GM12801 (cell line): Measurements from ENCODE around the gene COL6A1.

ENCODE experiments used
- TF ChIP-seq, protein P1 (sequence below): IDR thresholded peaks from one replicate; pipeline ENCODE4 v1.5.1; 2011; ENCODE audit warnings: control low read depth; ENCODE audit not compliant: insufficient read length; ENCODE audit errors: extremely low read depth

COL6A1 gene

DNA sequence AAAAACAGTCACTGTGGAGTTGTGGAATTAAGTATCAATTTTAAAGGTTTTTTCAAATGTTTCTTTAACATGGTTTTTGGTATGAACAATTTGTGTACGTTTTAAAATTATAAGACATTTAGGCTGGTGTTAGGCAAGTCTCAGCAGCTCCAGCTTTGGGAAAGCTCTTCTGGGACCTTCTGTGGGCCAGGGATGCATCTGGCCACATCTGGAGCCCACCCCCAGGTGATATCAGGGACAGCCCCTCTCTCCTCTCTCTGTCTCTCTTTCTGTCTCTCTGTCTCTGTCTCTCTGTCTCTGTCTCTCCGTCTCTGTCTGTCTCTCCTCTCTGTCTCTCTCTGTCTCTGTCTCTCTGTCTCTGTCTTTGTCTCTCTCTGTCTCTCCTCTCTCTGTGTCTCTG lies 1.3 kb upstream of the COL6A1 start:
- TF ChIP-seq, protein P1, sequence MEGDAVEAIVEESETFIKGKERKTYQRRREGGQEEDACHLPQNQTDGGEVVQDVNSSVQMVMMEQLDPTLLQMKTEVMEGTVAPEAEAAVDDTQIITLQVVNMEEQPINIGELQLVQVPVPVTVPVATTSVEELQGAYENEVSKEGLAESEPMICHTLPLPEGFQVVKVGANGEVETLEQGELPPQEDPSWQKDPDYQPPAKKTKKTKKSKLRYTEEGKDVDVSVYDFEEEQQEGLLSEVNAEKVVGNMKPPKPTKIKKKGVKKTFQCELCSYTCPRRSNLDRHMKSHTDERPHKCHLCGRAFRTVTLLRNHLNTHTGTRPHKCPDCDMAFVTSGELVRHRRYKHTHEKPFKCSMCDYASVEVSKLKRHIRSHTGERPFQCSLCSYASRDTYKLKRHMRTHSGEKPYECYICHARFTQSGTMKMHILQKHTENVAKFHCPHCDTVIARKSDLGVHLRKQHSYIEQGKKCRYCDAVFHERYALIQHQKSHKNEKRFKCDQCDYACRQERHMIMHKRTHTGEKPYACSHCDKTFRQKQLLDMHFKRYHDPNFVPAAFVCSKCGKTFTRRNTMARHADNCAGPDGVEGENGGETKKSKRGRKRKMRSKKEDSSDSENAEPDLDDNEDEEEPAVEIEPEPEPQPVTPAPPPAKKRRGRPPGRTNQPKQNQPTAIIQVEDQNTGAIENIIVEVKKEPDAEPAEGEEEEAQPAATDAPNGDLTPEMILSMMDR = no peak

DNA sequence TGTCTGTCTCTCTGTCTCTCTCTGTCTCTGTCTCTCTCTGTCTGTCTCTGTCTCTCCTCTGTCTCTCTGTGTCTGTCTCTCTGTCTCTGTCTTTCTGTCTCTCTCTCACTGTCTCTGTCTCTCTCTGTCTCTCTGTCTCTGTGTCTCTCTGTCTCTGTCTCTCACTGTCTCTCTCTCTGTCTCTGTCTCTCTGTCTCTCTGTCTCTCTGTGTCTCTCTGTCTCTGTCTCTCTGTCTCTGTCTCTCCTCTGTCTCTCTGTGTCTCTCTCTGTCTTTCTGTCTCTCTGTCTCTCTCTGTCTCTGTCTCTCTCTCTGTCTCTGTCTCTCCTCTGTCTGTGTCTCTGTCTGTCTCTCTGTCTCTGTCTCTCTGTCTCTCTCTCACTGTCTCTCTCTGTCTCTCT lies 873 bp upstream of the COL6A1 start:
- TF ChIP-seq, protein P1 = no peak

DNA sequence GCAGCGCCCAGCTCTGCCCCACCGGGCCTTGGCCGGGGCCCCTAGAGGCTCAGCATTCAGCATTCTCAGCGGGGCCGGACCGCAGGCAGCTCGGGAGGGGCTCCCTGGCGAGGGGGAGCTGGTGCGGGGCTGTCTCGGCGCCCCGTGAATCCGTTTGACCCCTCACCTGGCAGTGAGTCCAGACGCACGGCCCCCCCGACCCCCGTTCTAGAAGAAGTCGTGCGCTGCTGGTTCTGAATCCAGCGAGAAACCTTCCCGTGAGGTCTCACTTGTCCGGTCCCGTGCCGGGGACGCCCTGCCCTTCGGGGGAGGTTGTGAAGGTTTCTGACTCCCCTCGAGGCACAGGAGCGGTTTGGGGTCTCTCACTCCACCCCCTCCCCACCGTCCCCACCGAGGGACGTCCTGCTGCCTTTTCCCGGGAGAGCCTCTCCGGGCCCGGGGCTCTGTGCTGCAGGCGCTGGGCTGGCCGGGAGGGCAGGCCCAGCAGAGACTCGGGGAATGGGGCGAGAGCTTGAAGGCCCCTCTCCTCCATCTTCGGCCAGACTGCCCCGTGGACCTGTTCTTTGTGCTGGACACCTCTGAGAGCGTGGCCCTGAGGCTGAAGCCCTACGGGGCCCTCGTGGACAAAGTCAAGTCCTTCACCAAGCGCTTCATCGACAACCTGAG lies 655 bp downstream of the COL6A1 start:
- TF ChIP-seq, protein P1 = no peak

DNA sequence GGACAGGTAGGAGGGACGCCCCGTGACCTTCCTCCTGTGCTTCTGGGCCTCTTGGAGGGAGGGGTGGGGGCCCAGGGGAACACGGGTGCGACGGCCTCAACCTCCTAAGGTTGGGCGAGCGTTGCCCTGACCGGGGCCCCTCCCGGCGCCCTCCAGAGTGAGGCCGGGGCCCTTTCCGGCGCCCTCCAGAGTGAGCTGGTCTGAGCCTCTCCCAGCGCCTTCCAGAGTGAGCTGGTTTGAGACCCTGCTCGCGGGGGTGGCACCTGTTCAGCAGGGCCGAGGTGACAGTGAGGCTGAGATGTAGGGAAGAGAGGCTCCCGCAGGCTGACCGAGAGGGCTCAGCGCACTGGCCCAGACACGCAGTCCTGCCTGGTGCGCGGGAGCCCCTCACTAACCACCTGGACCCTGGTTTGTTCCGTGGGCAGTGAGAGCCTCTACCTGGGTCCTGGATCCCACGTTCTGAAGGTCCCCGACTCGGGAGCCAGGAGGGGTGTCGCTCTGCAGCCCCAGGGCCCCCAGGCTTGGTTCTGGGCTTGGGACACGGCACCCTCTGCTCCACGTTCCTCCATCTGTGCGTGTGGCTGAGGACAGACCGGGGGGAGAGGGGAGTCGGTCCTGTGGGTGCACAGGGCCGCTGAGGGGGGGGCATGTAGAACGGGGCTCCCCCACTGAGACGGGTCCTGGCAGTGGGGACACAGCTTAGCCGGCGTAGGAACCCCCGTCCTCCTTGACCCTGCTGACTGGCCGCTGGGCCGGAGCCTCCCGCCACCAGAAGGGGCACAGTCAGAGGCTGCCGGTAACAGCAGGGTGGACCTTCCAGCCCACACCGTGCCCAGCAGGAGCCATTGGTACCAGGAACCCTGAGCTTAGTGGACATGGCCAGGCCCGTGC lies 1.4 kb downstream of the COL6A1 start:
- TF ChIP-seq, protein P1 = no peak

DNA sequence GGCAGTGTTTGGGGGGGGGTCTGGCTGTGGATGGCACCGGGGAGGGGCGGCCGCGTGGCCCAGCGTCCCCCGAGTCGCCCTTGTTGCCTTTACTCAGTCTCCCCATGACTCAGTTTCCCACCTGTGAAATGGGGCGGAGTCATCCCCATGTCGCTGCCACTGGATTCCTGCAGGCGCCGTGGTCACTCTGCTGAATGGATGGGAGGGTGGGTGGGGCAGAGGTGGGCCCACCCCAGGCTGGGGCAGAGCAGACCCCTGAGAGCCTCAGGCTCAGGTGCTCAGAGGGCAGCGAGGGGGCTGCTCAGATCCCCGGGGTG lies 2.0 kb downstream of the COL6A1 start:
- TF ChIP-seq, protein P1 = no peak

DNA sequence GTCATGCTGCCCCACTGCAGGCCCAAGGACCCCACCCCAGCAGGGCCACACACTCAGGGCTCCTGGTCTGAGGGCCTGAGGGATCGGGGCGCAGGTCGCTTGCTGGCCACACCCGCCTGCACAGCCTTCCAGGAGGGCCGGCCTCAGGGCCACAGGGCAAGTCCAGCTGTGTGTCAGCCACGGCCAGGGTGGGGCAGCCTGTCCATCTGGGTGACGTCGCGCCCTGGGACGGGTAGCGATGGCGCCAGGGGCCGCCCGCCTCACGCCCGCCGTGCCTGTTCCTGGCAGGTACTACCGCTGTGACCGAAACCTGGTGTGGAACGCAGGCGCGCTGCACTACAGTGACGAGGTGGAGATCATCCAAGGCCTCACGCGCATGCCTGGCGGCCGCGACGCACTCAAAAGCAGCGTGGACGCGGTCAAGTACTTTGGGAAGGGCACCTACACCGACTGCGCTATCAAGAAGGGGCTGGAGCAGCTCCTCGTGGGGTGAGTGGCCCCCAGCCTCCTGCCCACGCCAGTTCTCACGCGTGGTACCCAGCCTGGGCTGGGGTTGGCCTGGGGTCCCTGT lies 2.5 kb downstream of the COL6A1 start:
- TF ChIP-seq, protein P1 = no peak

DNA sequence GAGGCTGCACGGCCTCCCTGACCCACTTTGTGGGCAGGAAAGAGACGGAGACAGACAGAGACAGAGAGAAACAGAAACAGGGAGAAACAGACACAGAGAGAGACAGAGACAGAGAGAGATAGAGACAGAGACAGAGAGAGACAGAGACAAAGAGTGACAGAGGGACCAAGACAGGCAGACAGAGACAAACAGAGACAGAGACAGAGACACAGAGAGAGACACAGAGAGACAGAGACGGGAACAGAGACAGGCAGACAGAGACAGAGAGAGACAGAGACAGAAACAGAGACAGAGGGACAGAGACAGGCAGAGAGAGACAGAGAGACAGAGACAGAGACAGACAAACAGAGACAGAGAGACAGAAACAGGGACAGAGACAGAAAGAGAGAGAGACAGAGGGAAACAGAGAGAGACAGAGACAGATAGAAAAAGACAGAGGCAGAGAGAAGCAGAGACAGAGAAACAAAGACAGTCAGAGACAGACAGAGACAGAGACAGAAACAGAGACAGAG lies 3.1 kb downstream of the COL6A1 start:
- TF ChIP-seq, protein P1 = no peak
